ENCODE data around the gene RNF224.
"Not testable (repeated sequence)": the region's sequence is repeated elsewhere in the genome, so short reads cannot be mapped to it uniquely, and the experiment has no call there.

The RNF224 gene

GRCh38 chr9:137254624-137255447 lies 27.5 kb downstream of the RNF224 start, which contains the start of gene NELFB:
Gene NELFB, plus strand, starts transcription at chr9:137255327.
- DNase-seq: peak; percentile 91 to 97 (median 96)

GRCh38 chr9:137255448-137256114 lies 28.3 kb downstream of the RNF224 start:
- DNase-seq: no peak

DNA sequence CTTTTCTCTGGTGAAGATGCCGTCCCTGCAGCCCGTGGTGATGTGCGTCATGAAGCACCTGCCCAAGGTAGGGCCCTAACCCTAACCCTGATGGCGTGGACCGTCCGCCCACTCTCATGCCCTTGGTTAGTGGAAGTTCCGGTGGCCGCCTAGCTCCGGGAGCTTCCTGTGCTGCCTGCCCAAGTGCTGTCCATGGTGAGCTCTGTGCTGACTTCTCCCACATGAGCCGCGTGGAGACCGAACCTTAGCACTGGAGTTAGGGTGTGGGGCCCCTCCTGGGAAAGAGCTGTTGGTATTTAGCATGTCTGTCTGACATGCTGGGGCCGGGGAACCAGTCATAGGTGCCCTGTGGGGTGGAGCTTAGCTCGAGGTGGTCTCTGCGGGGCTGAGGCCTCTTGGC lies 29.1 kb downstream of the RNF224 start:
- DNase-seq: no peak

- DNase-seq: no peak
Observed at GRCh38 chr9:137256856-137257255, 29.6 kb downstream of the RNF224 start.

- not testable (repeated sequence) for DNase-seq
Observed at GRCh38 chr9:137262173-137262908, 35.0 kb downstream of the RNF224 start.

- no peak for DNase-seq
Observed at GRCh38 chr9:137262909-137263285, 35.6 kb downstream of the RNF224 start.

GRCh38 chr9:137263506-137263905 lies 36.2 kb downstream of the RNF224 start:
- DNase-seq: no peak

GRCh38 chr9:137264067-137264466 lies 36.8 kb downstream of the RNF224 start:
- DNase-seq: no peak

DNA sequence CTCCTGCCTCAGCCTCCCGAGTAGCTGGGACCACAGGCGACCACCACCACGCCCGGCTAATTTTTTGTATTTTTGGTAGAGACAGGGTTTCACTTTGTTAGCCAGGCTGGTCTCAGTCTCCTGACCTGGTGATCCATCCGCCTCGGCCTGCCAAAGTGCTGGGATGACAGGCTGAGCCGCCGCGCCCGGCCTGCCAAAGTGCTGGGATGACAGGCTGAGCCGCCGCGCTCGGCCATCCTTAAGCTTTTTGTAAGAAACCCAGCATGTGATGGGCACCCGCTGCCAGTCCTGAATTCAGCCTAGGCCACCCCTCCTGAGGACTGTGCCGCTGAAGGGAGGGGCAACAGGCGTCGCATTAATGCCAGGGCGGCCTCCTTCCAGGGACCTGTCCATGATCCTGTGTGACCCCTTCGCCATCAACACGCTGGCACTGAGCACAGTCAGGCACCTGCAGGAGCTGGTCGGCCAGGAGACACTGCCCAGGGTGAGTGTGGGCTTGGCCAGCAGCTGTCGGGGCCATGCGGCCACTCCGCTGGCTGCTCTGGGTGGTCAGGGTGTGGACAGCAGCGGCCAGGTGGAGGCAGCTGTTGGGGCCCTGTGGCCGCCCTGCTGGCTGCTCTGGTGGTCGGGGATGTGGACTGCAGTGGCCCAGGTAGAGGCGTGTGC lies 38.3 kb downstream of the RNF224 start:
- DNase-seq: no peak

GRCh38 chr9:137266162-137266527 lies 38.8 kb downstream of the RNF224 start:
- DNase-seq: peak in 1 of 4 experiments; percentile 0

- DNase-seq: peak in 1 of 4 experiments; percentile 1
Observed at GRCh38 chr9:137266585-137267453, 39.5 kb downstream of the RNF224 start.

- DNase-seq: peak in 1 of 4 experiments; percentile 2
Observed at GRCh38 chr9:137267933-137268355, 40.6 kb downstream of the RNF224 start.

DNA sequence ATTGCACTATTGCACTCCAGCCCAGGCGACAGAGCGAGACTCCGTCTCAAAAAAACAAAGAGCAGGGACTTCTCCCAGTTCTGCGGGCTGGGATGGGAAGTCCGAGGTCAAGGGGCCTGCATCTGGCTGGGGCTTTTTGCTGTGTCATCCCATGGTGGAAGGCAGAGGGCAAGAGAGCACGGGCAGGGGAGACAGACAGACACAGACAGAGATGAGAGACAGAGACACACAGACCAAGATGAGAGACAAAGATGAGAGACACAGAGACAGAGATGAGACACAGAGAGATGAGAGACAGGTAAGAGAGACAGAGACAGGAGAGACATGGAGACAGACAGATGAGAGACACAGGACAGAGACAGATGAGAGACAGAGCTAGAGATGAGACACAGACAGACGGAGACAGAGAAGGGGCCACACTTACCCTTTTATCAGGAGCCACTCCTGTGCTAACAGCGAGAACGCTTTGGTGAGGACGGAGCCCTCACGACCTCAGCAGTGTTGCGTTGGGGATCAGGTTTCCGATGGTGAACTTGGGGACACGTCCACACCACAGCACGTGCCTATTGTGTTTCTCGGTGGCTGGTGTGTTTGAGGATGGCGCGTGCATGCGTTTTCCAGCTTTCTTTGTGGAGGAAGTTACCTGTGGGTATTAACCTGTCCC lies 41.4 kb downstream of the RNF224 start:
- DNase-seq: peak in 3 of 4 experiments; percentile 18 to 37 (median 26)

DNA sequence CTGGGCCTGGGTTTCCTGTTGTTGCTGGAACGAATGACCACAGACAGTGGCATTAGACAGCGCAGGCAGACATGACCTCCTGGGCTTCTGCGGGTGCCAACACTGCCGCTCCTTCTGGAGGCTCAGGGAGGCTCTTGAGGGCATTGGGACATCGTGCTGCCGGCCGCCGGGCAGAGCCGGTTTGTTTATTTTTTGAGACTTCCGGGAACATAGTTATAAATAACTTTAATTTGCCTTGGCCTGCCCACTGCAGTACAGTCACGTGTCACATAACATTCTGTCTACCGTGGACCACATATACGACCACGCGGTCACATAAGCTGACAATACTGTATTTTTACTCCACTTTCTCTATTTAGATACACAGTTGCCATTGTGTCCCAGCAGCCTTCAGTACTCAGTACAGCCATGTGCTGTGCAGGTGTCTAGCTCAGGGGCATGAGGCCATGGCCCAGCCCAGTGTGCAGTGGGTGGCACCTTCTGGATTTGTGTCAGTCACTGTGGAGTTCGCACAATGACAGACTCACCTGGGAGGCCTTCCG lies 42.0 kb downstream of the RNF224 start:
- peak in 2 of 4 experiments; percentile 18 to 37 for DNase-seq

GRCh38 chr9:137270929-137271695 lies 43.8 kb downstream of the RNF224 start:
- DNase-seq: no peak

DNA sequence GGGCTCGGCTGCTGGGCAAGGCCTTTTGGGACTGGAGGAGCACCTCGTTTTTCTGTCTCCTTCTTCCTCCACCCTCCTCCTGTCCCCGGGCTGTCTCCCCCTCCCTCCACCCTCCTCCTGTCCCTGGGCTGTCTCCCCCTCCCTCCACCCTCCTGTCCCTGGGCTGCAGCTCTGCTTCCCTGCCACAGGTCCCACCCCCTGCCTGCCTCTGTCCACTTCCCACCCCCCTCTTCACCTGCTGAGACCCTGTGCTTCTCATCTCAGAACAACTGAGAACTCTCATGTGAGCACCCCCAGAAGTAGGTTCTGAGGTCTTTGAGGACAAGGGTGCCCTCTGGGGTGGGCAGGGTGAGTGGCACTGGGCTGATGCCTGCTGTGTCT lies 44.4 kb downstream of the RNF224 start:
- DNase-seq: no peak

- DNase-seq: no peak
Observed at GRCh38 chr9:137272241-137273094, 45.2 kb downstream of the RNF224 start.

GRCh38 chr9:137273095-137273490 lies 45.8 kb downstream of the RNF224 start:
- no peak for DNase-seq
